Endothelial cell of umbilical vein (primary cell): ENCODE measurements around the gene TMEM42. TPM values are rescaled to one million over a fixed set of nuclear protein-coding genes. Genes with fewer than 3 reads are reported as not detected.

Experiments used
- BruUV-seq: library from RNA; stranded (reverse); fragments of 400-500 nt; replicated peaks from 2 replicates; lab custom pipeline; 2021; lab: Mats Ljungman, UMichigan
- CTCF ChIA-PET: fragments of 300-600, 350-600 bp; sonication (Branson Sonifier 250); formaldehyde crosslinking; loops from one replicate; lab custom pipeline; 2021; ENCODE audit warnings: antibody characterized with exemption, inconsistent platforms; lab: Charles Lee
- POLR2A ChIA-PET: fragments of 300-600, 350-600 bp; sonication (Branson Sonifier 250); formaldehyde crosslinking; loops from one replicate; lab custom pipeline; 2021; ENCODE audit warnings: antibody characterized with exemption, inconsistent platforms; lab: Charles Lee
- DNase-seq: peaks from one replicate; pipeline ENCODE4 v3.0.0-alpha.2; 2011; ENCODE audit warnings: low read depth, low spot score
- FAIRE-seq: peaks from 2 replicates; lab custom pipeline; 2011; peaks lifted over from hg19 to GRCh38; lab: Jason Lieb, UNC
- H2AFZ ChIP-seq: 2 replicates; pipeline ENCODE4 v1.6.0; 2012; ENCODE audit warnings: low read depth, low read length, control low read depth, inconsistent platforms
- H3K27ac ChIP-seq: 2 replicates; pipeline ENCODE4 v1.5.1; 2011; ENCODE audit warnings: low read depth, mild to moderate bottlenecking, control low read depth, low read length, moderate library complexity; ENCODE audit not compliant: insufficient read depth
- H3K27me3 ChIP-seq, 2 experiments: 2 replicates each; pipeline versions ENCODE4 v1.6.0 to v1.6.1; 2011; ENCODE audit warnings: low read length in 2 of 2, mixed read lengths in 1 of 2; ENCODE audit not compliant: control insufficient read depth in 2 of 2, insufficient read depth in 2 of 2
- H3K36me3 ChIP-seq, 2 experiments: 2 replicates in 1 of 2; 3 replicates in 1 of 2; pipeline ENCODE4 v1.5.1; 2011; ENCODE audit warnings: low read length in 2 of 2, mild to moderate bottlenecking in 1 of 2, moderate library complexity in 1 of 2; ENCODE audit not compliant: control insufficient read depth in 2 of 2, insufficient read depth in 2 of 2; ENCODE audit errors: extremely low read depth in 1 of 2
- H3K4me1 ChIP-seq: 3 replicates; pipeline ENCODE4 v1.5.1; 2011; ENCODE audit warnings: mild to moderate bottlenecking, low read length; ENCODE audit not compliant: control insufficient read depth, insufficient read depth; ENCODE audit errors: extremely low read depth
- H3K4me2 ChIP-seq: 2 replicates; pipeline ENCODE4 v1.6.1; 2011; ENCODE audit warnings: low read length, control low read depth, mixed read lengths; ENCODE audit not compliant: insufficient read depth
- H3K4me3 ChIP-seq, 3 experiments: fragments of 200-600 bp in 1 of 3; sonication (generic), shearing (Covaris generic) in 1 of 3; replicated peaks in 1 of 3; 2 replicates each; pipeline ENCODE4 v1.5.1; 2011 to 2016; ENCODE audit warnings: control low read depth in 3 of 3, low read length in 3 of 3, mild to moderate bottlenecking in 2 of 3, inconsistent platforms in 1 of 3, low read depth in 1 of 3, moderate library complexity in 1 of 3; ENCODE audit not compliant: insufficient read depth in 1 of 3
- H3K79me2 ChIP-seq: 2 replicates; pipeline ENCODE4 v1.6.0; 2012; ENCODE audit warnings: low read length, inconsistent platforms; ENCODE audit not compliant: control insufficient read depth, insufficient read depth
- H3K9ac ChIP-seq: replicated peaks from 2 replicates; pipeline ENCODE3; 2011; ENCODE audit warnings: low read length, control low read depth; ENCODE audit not compliant: insufficient read depth; ENCODE audit errors: extremely low read depth
- H3K9me1 ChIP-seq: replicated peaks from 3 replicates; pipeline ENCODE4 v1.6.0; 2011; ENCODE audit warnings: mild to moderate bottlenecking, low read length; ENCODE audit not compliant: control insufficient read depth, insufficient read depth; ENCODE audit errors: extremely low read depth
- H3K9me3 ChIP-seq: replicated peaks from 2 replicates; pipeline ENCODE4 v1.5.1; 2012; ENCODE audit warnings: low read length, inconsistent platforms; ENCODE audit not compliant: control insufficient read depth, insufficient read depth
- H4K20me1 ChIP-seq: replicated peaks from 2 replicates; pipeline ENCODE3; 2011; ENCODE audit warnings: mild to moderate bottlenecking, low read length; ENCODE audit not compliant: control insufficient read depth, insufficient read depth; ENCODE audit errors: extremely low read depth
- CTCF ChIP-seq, 2 donors: IDR thresholded peaks; 1 replicate in 1 of 2; 2 replicates in 1 of 2; pipeline ENCODE4 v1.5.1; 2011; ENCODE audit warnings: low read length in 2 of 2, mild to moderate bottlenecking in 2 of 2, moderate library complexity in 2 of 2, control low read depth in 1 of 2, inconsistent platforms in 1 of 2, low read depth in 1 of 2; ENCODE audit not compliant: insufficient read depth in 1 of 2; ENCODE audit errors: extremely low read depth in 1 of 2
- EZH2 ChIP-seq: IDR thresholded peaks from 2 replicates; pipeline ENCODE4 v1.6.1; 2012; ENCODE audit warnings: borderline replicate concordance, low read depth, mild to moderate bottlenecking, moderate library complexity, low read length, inconsistent platforms; ENCODE audit not compliant: severe bottlenecking
- GATA2 ChIP-seq: IDR thresholded peaks from 2 replicates; pipeline ENCODE4 v1.7.0; 2011; ENCODE audit warnings: low read depth, mild to moderate bottlenecking, moderate library complexity, mixed read lengths, low read length; ENCODE audit not compliant: insufficient read length, insufficient read depth
- JUN ChIP-seq: IDR thresholded peaks from 2 replicates; pipeline ENCODE4 v1.6.1; 2011; ENCODE audit warnings: borderline replicate concordance, low read depth; ENCODE audit not compliant: insufficient read length, insufficient read depth
- MYC ChIP-seq: IDR thresholded peaks from one replicate; pipeline ENCODE4 v1.6.1; 2011; ENCODE audit warnings: mild to moderate bottlenecking, low read depth, low read length
- POLR2A ChIP-seq: IDR thresholded peaks from 2 replicates; pipeline ENCODE4 v1.6.1; 2012; ENCODE audit warnings: low read depth, mild to moderate bottlenecking, control low read depth, low read length
- POLR2AphosphoS5 ChIP-seq: IDR thresholded peaks from 2 replicates; pipeline ENCODE4 v1.6.1; 2012; ENCODE audit warnings: low read depth, mild to moderate bottlenecking, control low read depth, low read length, moderate library complexity; ENCODE audit not compliant: insufficient read depth
- dilution Hi-C: fragments of 300-500 bp; cut with MboI; formaldehyde crosslinking; loops from one replicate; pipeline ENCODE4 v1.15.0; 2019; ENCODE audit warnings: low sequenced_read_pairs; ENCODE audit not compliant: extremely low pct_ligation_motif_present
- intact Hi-C: fragments of 100-400 bp; cut with micrococcal nuclease; formaldehyde crosslinking; loops from one replicate; pipeline ENCODE4 v1.10.0; 2022
- polyA plus RNA-seq, 4 experiments: library from polyadenylated mRNA; depleted of rRNA in 3 of 4; stranded (reverse) in 3 of 4; unstranded in 1 of 4; fragments of >200 nt; gene quantifications; 2 replicates each; pipeline versions ENCODE4 v1.2.1 to v1.2.3, GENCODE V29; 2011 to 2012; ENCODE audit warnings: missing spikeins in 1 of 4
- total RNA-seq: library from RNA; stranded (reverse); gene quantifications from 2 replicates; pipeline ENCODE4 v1.2.3, GENCODE V29; 2021
- TF ChIP-seq, protein P1 (sequence below): IDR thresholded peaks from 2 replicates; pipeline ENCODE4 v1.6.1; 2011; ENCODE audit not compliant: insufficient read depth, insufficient read length

The TMEM42 gene
- total and polyA plus RNA-seq, 2 donors (not counting 3 experiments of a cell fraction or from before 2014, with no cell fraction given), result 10.6 to 46.4 TPM

GRCh38 chr3:44903751-44904150, 42.0 kb downstream of the TMEM42 start:
- DNase-seq (no peak), FAIRE-seq (no peak)
- no peak for TF ChIP-seq GATA2
- TF ChIP-seq JUN, result no peak
- TF ChIP-seq POLR2AphosphoS5, result no peak
- Histone ChIP-seq H2AFZ (no peak overlapping the region), H3K4me2 (no peak overlapping the region), H3K4me1 (no peaks in the 10 kb centered on the region), H3K27ac (no peak overlapping the region), H3K9me1 (no peaks in the 10 kb centered on the region), H3K4me3 (no peak overlapping the region), H3K9me3 (no peaks in the 10 kb centered on the region), H3K79me2 (no peaks in the 10 kb centered on the region), H3K36me3 (no peaks in the 10 kb centered on the region), H3K9ac (no peak overlapping the region), H4K20me1 (no peaks in the 10 kb centered on the region), H3K27me3 (no peaks in the 10 kb centered on the region)
- ChIA-PET CTCF (no interaction called here), POLR2A (no interaction called here)
- BruUV-seq, result no TSS peak
- intact Hi-C loops (no loop called here), dilution Hi-C loops (no loop called here)

GRCh38 chr3:44905446-44906157, 43.9 kb downstream of the TMEM42 start:
- H3K9ac ChIP-seq, result no peak overlapping the region
- FAIRE-seq, result no peak
- intact Hi-C loops (no loop called here), dilution Hi-C loops (no loop called here)
- ChIA-PET CTCF (no interaction called here), POLR2A (no interaction called here)
- H3K27ac ChIP-seq, result no peak overlapping the region
- no peak overlapping the region for H2AFZ ChIP-seq
- H3K36me3 ChIP-seq, result no peaks in the 10 kb centered on the region
- no peak for DNase-seq
- H3K27me3 ChIP-seq, result peaks cover 0 to 10% of the 10 kb centered on the region in 2 experiments
- no peaks in the 10 kb centered on the region for H3K9me1 ChIP-seq
- H3K4me3 ChIP-seq, result no peak overlapping the region
- BruUV-seq, result no TSS peak
- H3K9me3 ChIP-seq, result no peaks in the 10 kb centered on the region
- no peak overlapping the region for H3K4me2 ChIP-seq
- H3K79me2 ChIP-seq, result no peaks in the 10 kb centered on the region
- TF ChIP-seq POLR2AphosphoS5 (no peak), GATA2 (no peak), CTCF (IDR thresholded peaks at IDR 0.05; ENCODE audit: extremely low read depth in 1 of 2, insufficient read depth in 1 of 2, low read depth in 1 of 2, low read length in 2 of 2) (no peak), JUN (no peak), POLR2A (no peak), MYC (no peak), EZH2 (no peak)
- TF ChIP-seq, protein P1, sequence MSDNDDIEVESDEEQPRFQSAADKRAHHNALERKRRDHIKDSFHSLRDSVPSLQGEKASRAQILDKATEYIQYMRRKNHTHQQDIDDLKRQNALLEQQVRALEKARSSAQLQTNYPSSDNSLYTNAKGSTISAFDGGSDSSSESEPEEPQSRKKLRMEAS, result no peak
- H3K4me1 ChIP-seq, result no peaks in the 10 kb centered on the region
- H4K20me1 ChIP-seq, result no peaks in the 10 kb centered on the region
